Psoas muscle (tissue), 8 donors: Measurements from ENCODE around the gene ANKRD50. TPM values are rescaled to one million over a fixed set of nuclear protein-coding genes. Genes with fewer than 3 reads are reported as not detected.

Experiments
- ATAC-seq, 4 donors: fragments of 200-7000 bp; cut with Tn5 transposase; one replicate each; pipeline ENCODE4 v1.9.1; 2020; ENCODE audit warnings: moderate library complexity in 3 of 4, mild to moderate bottlenecking in 2 of 4
- DNase-seq, 2 donors: peaks; one replicate each; pipeline ENCODE4 v3.0.0-alpha.2; 2020
- H3K27ac ChIP-seq: fragments of 200-600 bp; one replicate; pipeline ENCODE4 v1.8.0; 2022
- H3K27me3 ChIP-seq, 3 donors: fragments of 200-600 bp in 1 of 3; one replicate each; pipeline versions ENCODE4 v1.6.1 to v1.8.0; 2013 to 2022; ENCODE audit warnings: low read length in 2 of 3, mild to moderate bottlenecking in 2 of 3, moderate library complexity in 1 of 3; ENCODE audit not compliant: insufficient read depth in 3 of 3
- H3K36me3 ChIP-seq, 2 donors: fragments of 200-600 bp in 1 of 2; one replicate each; pipeline versions ENCODE4 v1.6.1 to v1.8.0; 2013 to 2022; ENCODE audit warnings: low read depth in 1 of 2, mild to moderate bottlenecking in 1 of 2, moderate library complexity in 1 of 2; ENCODE audit not compliant: insufficient read depth in 1 of 2
- H3K4me1 ChIP-seq: fragments of 200-600 bp; one replicate; pipeline ENCODE4 v1.8.0; 2022
- H3K4me3 ChIP-seq: fragments of 200-600 bp; one replicate; pipeline ENCODE4 v1.8.0; 2022; ENCODE audit warnings: mild to moderate bottlenecking
- H3K9me3 ChIP-seq: fragments of 200-600 bp; one replicate; pipeline ENCODE4 v1.8.0; 2022
- CTCF ChIP-seq: fragments of 200-600 bp; IDR thresholded peaks from one replicate; pipeline ENCODE4 v1.8.0; 2022; ENCODE audit warnings: antibody characterized with exemption
- WGBS, 3 donors: extraction: QIAGEN DNeasy Blood & Tissue Kit; methylation state at CpG; one replicate each; pipeline versions ENCODE4 v1.1.6 to v1.1.7; 2013; 5-methylcytosine and 5-hydroxymethylcytosine counted together
- intact Hi-C, 2 donors: fragments of 100-400 bp; cut with DNase I; formaldehyde crosslinking; loops; one replicate each; pipeline versions ENCODE4 v1.11.0 to v1.14.2; 2022
- polyA plus RNA-seq, 3 donors: library from polyadenylated mRNA; stranded (reverse); fragments of 200-250 nt; gene quantifications; one replicate each; pipeline ENCODE4 v1.2.3, GENCODE V29; 2013
- total RNA-seq, 4 donors: library from RNA; stranded (reverse); fragmentation: NEBNext Ultra II Directional in 2 of 4; extraction: Animal tissue kit (Norgen Biotek cat#: 25700) in 2 of 4; gene quantifications; one replicate each; pipeline versions ENCODE4 v1.2.1 to v1.2.4, GENCODE V29; 2021 to 2023
- donor health status: healthy with polysubstance abuse.
- donor health status: DM: no; HTN: no; CAD: no; lungs with moderate emphysema.
- donor health status: Bipolar disorder and iron deficiency.
- donor health status: healthy.
- donor health status: DM: yes; HTN: yes; CAD: no.
- donor health status: DM: no; HTN: no; CAD: no.
- donor health status: DM: no; HTN: no; CAD: no.
- donor health status: DM: yes; HTN: yes; CAD: no.

The ANKRD50 gene
- total and polyA plus RNA-seq, 7 donors = 0.66 to 7.0 (median 3.1) TPM

GRCh38 chr4:124738994-124739393, 26.5 kb upstream of the ANKRD50 start:
- TF ChIP-seq CTCF = no peak
- DNase-seq = no peak
- Histone ChIP-seq H3K36me3 (no peaks in the 10 kb centered on the region), H3K27ac (no peak overlapping the region), H3K9me3 (no peaks in the 10 kb centered on the region), H3K4me1 (no peaks in the 10 kb centered on the region), H3K4me3 (no peak overlapping the region), H3K27me3 (no peaks in the 10 kb centered on the region)
- intact Hi-C loops = no loop called here
- no peak for ATAC-seq

- H3K4me1 ChIP-seq = no peaks in the 10 kb centered on the region
- no peak for TF ChIP-seq CTCF
- H3K36me3 ChIP-seq = no peaks in the 10 kb centered on the region
- no peak overlapping the region for H3K27ac ChIP-seq
- no peak overlapping the region for H3K4me3 ChIP-seq
- H3K27me3 ChIP-seq = no peaks in the 10 kb centered on the region
- DNase-seq = no peak
- 70 to 85% (median 73%) methylated on average over 2 of the region's 2 CpGs for WGBS, 3 donors
- H3K9me3 ChIP-seq = no peaks in the 10 kb centered on the region
- no peak for ATAC-seq
- intact Hi-C loops = no loop called here
These were observed 25.1 kb upstream of the ANKRD50 start for GRCh38 chr4:124737619-124738018.

- no peaks in the 10 kb centered on the region for H3K9me3 ChIP-seq
- ATAC-seq = no peak
- H3K27ac ChIP-seq = no peak overlapping the region
- no peak for TF ChIP-seq CTCF
- DNase-seq = no peak
- intact Hi-C loops = no loop called here
- 83 to 93% (median 93%) methylated on average over 1 of the region's 1 CpG for WGBS, 3 donors
- H3K36me3 ChIP-seq = no peaks in the 10 kb centered on the region
- H3K4me1 ChIP-seq = no peaks in the 10 kb centered on the region
- no peak overlapping the region for H3K4me3 ChIP-seq
- H3K27me3 ChIP-seq = no peaks in the 10 kb centered on the region
These were observed 24.0 kb upstream of the ANKRD50 start for GRCh38 chr4:124736526-124736925.

- WGBS, 3 donors = 93 to 94% (median 93%) methylated on average over 5 of the region's 5 CpGs
- no peaks in the 10 kb centered on the region for H3K27me3 ChIP-seq
- no peak for ATAC-seq
These were observed 14.9 kb upstream of the ANKRD50 start for GRCh38 chr4:124727331-124727890.

More at GRCh38 chr4:124727331-124727890, 14.9 kb upstream of the ANKRD50 start:
- H3K4me3 ChIP-seq = no peak overlapping the region
- H3K9me3 ChIP-seq = no peaks in the 10 kb centered on the region
- no peak overlapping the region for H3K27ac ChIP-seq
- TF ChIP-seq CTCF = no peak
- intact Hi-C loops = no loop called here
- no peak for DNase-seq
- no peaks in the 10 kb centered on the region for H3K4me1 ChIP-seq
- H3K36me3 ChIP-seq = no peaks in the 10 kb centered on the region
